HG02798 (cell line): Measurements from ENCODE around the gene STAM.
A peak's percentile ranks its signal among the peaks of the same experiment; 100 is the strongest.

Experiments
- ATAC-seq: cut with Tn5 transposase; IDR thresholded peaks from one replicate; pipeline ENCODE4 v1.9.1; 2021; ENCODE audit warnings: mild to moderate bottlenecking; ENCODE audit not compliant: unreplicated experiment, poor library complexity

The STAM gene

GRCh38 chr10:17671307-17671706 lies 27.4 kb downstream of the STAM start:
- no peak for ATAC-seq

GRCh38 chr10:17673471-17674061 lies 29.6 kb downstream of the STAM start:
- no peak for ATAC-seq

DNA sequence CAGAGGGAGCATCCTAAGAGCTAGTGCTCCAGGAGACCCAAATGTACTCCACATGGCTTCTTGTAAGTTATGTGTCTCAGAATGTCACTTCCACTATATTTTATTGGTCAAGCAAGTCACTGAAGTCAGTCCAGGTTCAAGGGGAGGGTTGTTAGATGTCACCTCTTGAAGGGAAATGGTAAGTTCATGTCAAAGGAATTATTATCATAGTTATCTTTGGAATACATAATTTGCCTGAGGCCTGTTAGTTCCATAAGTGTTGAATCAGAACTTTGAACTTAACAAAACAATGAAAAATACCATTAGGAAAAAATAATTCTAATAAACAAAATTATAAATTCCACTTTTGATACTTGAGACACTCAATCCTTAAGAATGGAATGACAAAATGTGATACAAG lies 30.6 kb downstream of the STAM start:
- no peak for ATAC-seq

GRCh38 chr10:17675638-17676037 lies 31.7 kb downstream of the STAM start:
- no peak for ATAC-seq

GRCh38 chr10:17676919-17677318 lies 33.0 kb downstream of the STAM start:
- no peak for ATAC-seq

DNA sequence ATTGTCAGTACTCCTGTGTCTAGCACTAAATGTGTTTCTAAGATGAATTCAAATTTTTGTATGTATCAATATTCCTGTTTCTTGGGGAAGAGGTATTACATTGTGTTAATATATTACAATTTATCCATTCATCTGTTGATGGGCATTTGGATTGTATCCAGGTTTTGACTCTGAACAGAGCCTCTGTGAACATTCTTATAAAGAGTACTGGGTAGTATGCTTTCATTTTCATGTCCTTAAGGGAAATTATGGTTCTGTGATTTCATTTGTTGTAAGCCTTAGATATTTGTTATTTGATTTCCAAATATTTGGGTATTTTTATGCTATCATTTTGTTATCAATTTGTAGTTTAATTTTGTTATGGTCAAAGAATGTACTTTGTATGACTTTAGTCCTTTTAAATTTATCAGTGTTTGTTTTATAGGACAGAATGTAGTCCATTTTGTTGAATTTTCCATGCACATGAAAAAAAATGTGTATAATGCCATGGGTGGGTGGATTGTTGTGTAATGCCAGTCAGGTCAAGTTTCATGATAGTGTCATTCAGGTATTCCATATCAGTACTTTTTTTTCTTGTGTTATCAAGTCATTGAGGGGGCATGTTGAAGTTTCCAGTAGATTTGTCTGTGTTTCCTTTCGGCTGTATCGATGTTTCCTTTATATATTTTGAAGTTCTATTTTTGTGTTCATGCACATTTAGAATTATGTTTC lies 38.4 kb downstream of the STAM start:
- ATAC-seq, result no peak

DNA sequence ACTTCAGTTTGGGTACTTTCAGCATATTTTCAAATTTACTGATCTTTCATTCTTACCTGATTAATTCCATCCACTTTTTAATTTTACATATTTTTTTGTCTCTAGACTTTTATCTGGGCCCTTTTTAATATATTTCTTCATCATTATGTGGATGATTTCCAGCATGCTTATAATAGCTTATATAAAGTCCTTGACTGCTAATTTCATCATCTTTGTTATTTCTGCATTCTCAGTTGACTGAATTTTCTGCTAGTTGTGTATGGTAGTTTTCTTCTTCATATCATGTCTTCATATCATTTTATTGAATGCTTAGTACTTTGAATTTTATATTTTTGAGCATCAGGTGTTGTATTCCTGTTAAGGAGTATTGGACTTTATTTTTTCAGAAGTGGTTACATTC lies 39.6 kb downstream of the STAM start:
- ATAC-seq, result no peak

GRCh38 chr10:17684537-17684936 lies 40.6 kb downstream of the STAM start:
- peak; percentile 72 for ATAC-seq

DNA sequence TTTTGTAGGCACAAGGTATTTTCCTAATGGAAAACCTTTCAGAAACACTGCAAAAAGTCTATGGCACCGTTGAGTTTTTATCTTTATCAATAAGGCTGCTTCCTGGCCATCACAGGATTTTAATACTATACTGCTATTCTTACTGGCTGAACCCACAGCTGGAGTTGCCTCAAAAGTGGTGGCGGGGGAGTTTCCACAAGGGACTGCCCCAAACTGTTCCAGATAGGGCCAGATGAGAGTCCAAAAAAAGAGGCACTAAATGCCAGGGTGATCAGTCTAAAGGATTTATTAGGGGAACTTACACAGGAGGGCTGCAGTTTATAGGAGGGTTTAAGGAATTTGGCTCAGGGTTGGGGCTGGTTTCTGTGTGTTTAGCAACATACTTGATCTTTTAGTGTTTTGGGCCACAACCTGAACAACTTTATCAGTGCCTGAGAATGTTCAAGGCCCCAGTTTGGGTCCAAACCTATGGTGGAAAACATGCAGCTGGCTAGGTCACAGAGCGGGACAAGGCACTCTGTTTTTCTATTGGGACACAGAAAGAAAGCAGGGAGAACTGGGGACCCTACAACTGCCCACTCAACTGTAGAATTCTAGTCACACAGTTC lies 41.4 kb downstream of the STAM start:
- ATAC-seq, result peak; percentile 83

DNA sequence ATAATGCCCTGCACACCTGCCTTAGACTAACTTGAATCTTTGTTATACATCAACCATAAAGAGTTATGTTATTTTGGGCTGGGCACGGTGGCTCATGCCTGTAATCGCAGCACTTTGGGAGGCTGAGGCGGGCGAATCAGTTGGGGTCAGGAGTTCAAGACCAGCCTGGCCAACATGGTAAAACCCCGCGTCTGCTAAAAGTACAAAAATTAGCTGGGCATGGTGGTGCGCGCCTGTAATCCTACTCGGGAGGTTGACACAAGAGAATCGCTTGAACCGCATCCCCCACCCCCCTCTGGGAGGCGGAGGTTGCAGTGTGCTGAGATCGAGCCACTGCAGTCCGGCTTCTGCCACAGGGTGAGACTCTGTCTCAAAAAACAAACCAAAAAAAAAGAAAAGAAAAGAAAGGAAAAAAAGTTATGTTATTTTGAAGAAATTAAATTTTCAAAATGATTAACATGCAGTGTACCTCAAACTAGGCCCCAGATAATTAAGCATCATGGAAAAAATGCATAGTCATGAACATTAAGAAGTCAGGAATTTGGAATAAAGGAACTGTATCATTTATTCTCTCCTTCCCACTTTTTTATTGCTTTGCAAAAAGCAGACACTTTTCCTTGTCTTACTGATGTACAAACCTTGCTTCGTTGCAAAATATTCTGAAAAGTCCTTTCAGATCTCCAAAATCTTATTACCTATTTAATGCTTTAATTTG lies 43.3 kb downstream of the STAM start:
- no peak for ATAC-seq

- ATAC-seq, result no peak
Measured at GRCh38 chr10:17689137-17689536, 45.2 kb downstream of the STAM start.

- no peak for ATAC-seq
Measured at GRCh38 chr10:17693009-17693408, 49.1 kb downstream of the STAM start.

- ATAC-seq, result no peak
Measured at GRCh38 chr10:17698696-17699095, 54.7 kb downstream of the STAM start.

- no peak for ATAC-seq
Measured at GRCh38 chr10:17701301-17701700, 57.4 kb downstream of the STAM start.

DNA sequence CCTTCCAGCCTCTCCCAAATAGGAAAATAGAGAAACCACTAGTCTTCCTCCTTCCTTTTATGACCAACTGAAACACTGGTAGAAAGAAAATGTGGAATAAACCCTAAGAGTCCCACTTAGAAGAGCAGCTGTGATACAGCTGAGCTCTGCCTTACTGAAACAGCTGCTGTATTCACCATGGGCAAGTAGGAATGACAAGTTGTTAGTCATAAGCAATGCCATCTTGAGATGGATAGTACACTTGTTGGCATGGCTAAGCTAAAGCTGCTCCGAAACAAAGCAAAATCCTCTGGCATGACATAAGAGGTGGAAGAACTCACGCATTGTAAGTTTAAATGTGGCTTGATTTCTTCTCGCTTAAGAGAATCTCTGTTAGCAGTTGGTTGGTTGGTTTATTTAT lies 59.8 kb downstream of the STAM start:
- ATAC-seq, result no peak

- no peak for ATAC-seq
Measured at GRCh38 chr10:17708821-17709220, 64.9 kb downstream of the STAM start.

GRCh38 chr10:17709492-17709891 lies 65.5 kb downstream of the STAM start:
- ATAC-seq, result no peak

DNA sequence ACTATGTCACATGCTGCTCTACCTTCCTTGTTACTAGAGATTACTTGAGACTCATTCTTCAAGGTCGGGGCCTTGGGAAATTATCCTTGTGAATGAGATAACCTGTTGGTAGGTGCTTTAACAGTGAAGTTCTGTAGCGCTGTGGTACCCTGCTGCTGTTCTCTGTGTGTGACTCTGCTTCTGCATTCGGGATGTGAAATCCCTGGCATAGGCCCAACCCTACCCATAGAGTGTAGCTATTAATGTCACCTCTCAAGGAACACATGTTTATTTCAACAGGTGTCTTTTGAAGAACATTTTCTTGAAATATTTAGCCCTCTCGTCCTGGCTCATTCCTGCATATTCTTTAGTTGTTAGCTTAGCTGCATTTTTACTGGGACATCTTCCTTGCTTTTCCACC lies 66.2 kb downstream of the STAM start:
- no peak for ATAC-seq

- no peak for ATAC-seq
Measured at GRCh38 chr10:17712053-17712452, 68.1 kb downstream of the STAM start.

GRCh38 chr10:17712717-17713471 lies 68.9 kb downstream of the STAM start:
- no peak for ATAC-seq

DNA sequence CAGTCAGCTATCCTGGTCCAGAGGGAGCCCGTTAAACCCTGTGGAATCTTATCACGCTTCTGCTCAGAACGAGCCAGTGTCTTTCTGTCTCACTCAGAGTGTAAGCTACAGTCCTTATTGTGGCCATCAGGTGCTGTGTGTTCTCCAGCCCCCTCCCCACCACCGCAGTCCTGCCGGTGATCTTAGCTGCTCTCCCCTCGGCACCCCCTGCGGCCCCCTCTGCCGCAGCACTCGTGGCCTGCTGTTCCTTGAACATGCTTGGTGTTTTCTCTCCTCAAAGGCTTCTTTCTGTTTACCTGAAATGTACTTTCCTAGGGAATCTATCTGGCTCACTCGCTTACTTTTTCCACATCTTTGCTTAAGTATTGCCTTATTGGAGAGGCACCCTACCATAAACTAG lies 69.8 kb downstream of the STAM start:
- ATAC-seq, result no peak
